Transverse colon (tissue), 4 donors: ENCODE measurements around the gene AIF1. TPM values are rescaled to one million over a fixed set of nuclear protein-coding genes. Genes with fewer than 3 reads are reported as not detected.

Source experiments
- DNase-seq: peaks from one replicate; pipeline ENCODE4 v3.0.0-alpha.2; 2019
- H3K27ac ChIP-seq, 4 donors: fragments of 200-600 bp; sonication (generic); 2 replicates each; pipeline ENCODE4 v1.5.1; 2016 to 2018; ENCODE audit warnings: inconsistent platforms in 4 of 4
- H3K27me3 ChIP-seq: fragments of 200-600 bp; sonication (generic); 2 replicates; pipeline ENCODE4 v1.5.1; 2017; ENCODE audit warnings: inconsistent platforms
- H3K36me3 ChIP-seq, 4 donors: fragments of 200-600 bp; sonication (generic); 2 replicates each; pipeline ENCODE4 v1.5.1; 2017 to 2019; ENCODE audit warnings: inconsistent platforms in 4 of 4
- H3K4me1 ChIP-seq, 4 donors: fragments of 200-600 bp; sonication (generic); 2 replicates each; pipeline ENCODE4 v1.5.1; 2017 to 2020; ENCODE audit warnings: inconsistent platforms in 4 of 4
- H3K4me3 ChIP-seq, 4 donors: fragments of 200-600 bp; sonication (generic); 1 replicate in 1 of 4; 2 replicates in 3 of 4; pipeline versions ENCODE4 v1.5.1 to v1.6.1; 2017 to 2019; ENCODE audit warnings: inconsistent platforms in 4 of 4
- H3K9me3 ChIP-seq, 2 donors: fragments of 200-600 bp; sonication (generic); 2 replicates each; pipeline ENCODE4 v1.5.1; 2017 to 2019; ENCODE audit warnings: inconsistent platforms in 2 of 2
- CTCF ChIP-seq, 5 experiments: fragments of 200-600 bp in 3 of 5; fragments of 450-650 bp in 2 of 5; sonication (generic) in 3 of 5; IDR thresholded peaks; 1 replicate in 2 of 5; 2 replicates in 3 of 5; pipeline ENCODE4 v1.5.1; 2016 to 2017; ENCODE audit warnings: antibody characterized with exemption in 5 of 5, inconsistent platforms in 3 of 5, mild to moderate bottlenecking in 2 of 5, moderate library complexity in 1 of 5
- EP300 ChIP-seq: sonication (generic); formaldehyde crosslinking; IDR thresholded peaks from one replicate; pipeline ENCODE4 v1.6.1; 2017; ENCODE audit warnings: antibody characterized with exemption, low read depth
- POLR2A ChIP-seq: fragments of 450-650 bp; IDR thresholded peaks from one replicate; pipeline ENCODE4 v1.6.1; 2016; ENCODE audit warnings: antibody characterized with exemption, mild to moderate bottlenecking, moderate library complexity
- POLR2AphosphoS5 ChIP-seq, 3 donors: sonication (generic); formaldehyde crosslinking; IDR thresholded peaks; one replicate each; pipeline ENCODE4 v1.6.1; 2016; ENCODE audit warnings: antibody characterized with exemption in 3 of 3
- WGBS, 2 donors: methylation state at CpG; one replicate each; pipeline ENCODE4 v1.1.5; 2018; ENCODE audit warnings: low coverage in 1 of 2; 5-methylcytosine and 5-hydroxymethylcytosine counted together
- in situ Hi-C, 4 donors: fragments of 200-750 bp; cut with MboI; loops; one replicate each; pipeline versions ENCODE4 v1.15.0 to v1.15.1; 2017; ENCODE audit warnings: low sequenced_read_pairs in 3 of 4, low pct_ligation_motif_present in 1 of 4, low pct_unique_long_range_greater_than_20kb in 1 of 4
- intact Hi-C: fragments of 100-400 bp; cut with DNase I; formaldehyde crosslinking; loops from one replicate; pipeline ENCODE4 v1.15.1; 2023; ENCODE audit warnings: low total_unique reads
- total RNA-seq, 4 donors: library from RNA; depleted of rRNA; stranded (reverse); fragments of >200 nt; gene quantifications; one replicate each; pipeline ENCODE4 v1.1.0, GENCODE V29; 2016

Gene AIF1
- total RNA-seq, 4 donors from 2014 or later = 9.4 to 19.5 (median 17.3) TPM; not detected in 1

- Histone ChIP-seq H3K27ac (peak overlapping the region; percentile 79 to 91 (median 86)), H3K4me3 (peak overlapping the region; percentile 52 to 96 (median 75)), H3K27me3 (peaks cover 7% of the 10 kb centered on the region), H3K9me3 (no peaks in the 10 kb centered on the region), H3K36me3 (no peaks in the 10 kb centered on the region), H3K4me1 (peaks cover 6 to 33% (median 7%) of the 10 kb centered on the region in 4 donors)
- peak; percentile 88 for DNase-seq
- in situ Hi-C loops = no loop called here
- WGBS, 2 donors = 0% methylated on average over 47 of the region's 62 CpGs; no CpG with 5 or more reads in 1 of the 2 donors
- TF ChIP-seq POLR2AphosphoS5 (IDR thresholded peaks at IDR 0.05) (peak; percentile 41 to 66 (median 57)), EP300 (no peak), CTCF (IDR thresholded peaks at IDR 0.05) (peak; percentile 92 to 99 (median 97)), POLR2A (peak; percentile 48)
- intact Hi-C loops = loop anchor here (5.0 kb wide), 1 partner anchor 34 kb away; the partner anchor contains the start of genes ATP6V1G2 and NFKBIL1
These were observed 34.1 kb upstream of the AIF1 start for GRCh38 chr6:31580807-31581433.

DNA sequence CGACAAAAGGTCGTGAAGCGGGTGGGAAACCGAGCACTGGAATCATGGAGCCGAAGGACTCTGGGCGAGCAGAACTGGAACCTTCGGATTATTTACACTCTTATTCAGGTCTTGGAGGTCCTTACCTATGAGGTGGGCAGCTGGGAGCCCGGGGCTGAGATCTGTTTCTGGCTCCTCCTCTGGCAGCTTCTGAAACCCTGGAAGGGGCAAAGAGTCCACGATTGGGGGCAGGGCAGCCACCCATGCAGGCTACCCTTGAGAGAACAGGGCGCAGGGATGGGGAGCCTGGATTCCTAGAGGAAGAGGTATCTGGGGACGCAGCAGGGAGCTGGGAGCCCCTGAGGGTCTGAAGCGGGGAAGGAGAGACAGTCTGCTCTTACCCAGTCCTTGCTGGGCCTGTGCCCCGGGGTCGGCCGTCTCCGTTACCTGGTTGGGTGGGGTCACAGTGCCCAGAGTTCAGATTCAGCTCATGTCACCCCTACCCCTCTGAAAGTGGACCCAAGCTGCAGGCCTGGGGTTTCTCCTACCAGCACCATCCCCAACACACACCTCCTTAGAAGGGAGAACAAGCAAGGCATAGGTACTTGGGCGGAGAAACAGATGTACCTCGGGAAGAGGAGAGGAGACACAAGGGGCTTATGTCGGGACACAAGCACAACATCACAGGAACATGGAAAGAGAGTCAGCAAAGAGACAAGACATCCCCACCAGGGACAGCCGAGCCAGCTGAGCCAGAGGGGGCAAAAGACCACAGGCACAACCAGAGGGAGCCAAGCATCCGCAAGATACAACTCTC, 33.4 kb upstream of the AIF1 start:
- WGBS, 2 donors = 12 to 47% methylated on average over 3 to 21 of the region's 21 CpGs
- Histone ChIP-seq H3K4me1 (peaks cover 6 to 36% (median 7%) of the 10 kb centered on the region in 4 donors), H3K27me3 (peaks cover 7% of the 10 kb centered on the region), H3K9me3 (no peaks in the 10 kb centered on the region), H3K27ac (peak overlapping the region; percentile 79 to 91 (median 86)), H3K36me3 (no peaks in the 10 kb centered on the region), H3K4me3 (peak overlapping the region; percentile 52 to 96 (median 75))
- TF ChIP-seq EP300 (no peak), POLR2A (no peak), CTCF (IDR thresholded peaks at IDR 0.05) (no peak), POLR2AphosphoS5 (IDR thresholded peaks at IDR 0.05) (no peak)
- intact Hi-C loops (loop anchor here (5.0 kb wide), 1 partner anchor 34 kb away; the partner anchor contains the start of genes ATP6V1G2 and NFKBIL1), in situ Hi-C loops (no loop called here)
- DNase-seq = no peak

DNA sequence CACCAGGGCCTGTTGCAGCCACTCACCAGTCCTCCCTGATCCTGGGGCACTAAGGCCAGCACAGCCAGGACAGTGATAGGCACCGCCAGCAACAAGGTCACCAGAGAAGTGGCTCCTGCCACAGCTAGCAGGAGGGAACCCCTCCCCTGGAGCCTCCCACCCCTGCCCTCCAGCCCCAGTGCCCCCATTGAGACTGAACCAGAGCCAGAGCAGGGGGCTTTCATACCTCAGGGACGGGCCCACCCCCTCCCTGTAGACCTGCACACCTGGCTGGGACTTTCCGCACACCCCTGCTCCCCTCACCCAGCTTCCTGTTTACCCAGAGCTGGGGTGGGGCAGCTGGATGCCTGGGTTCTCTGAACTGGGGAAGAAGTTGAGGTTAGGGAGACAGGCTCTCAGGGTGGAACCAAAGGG, 32.8 kb upstream of the AIF1 start, which contains the start of gene LTB:
Gene LTB, minus strand, starts transcription at position 195 of the 414 bp plus-strand sequence. Its CDS starts 7 bp downstream, at position 188.
- Histone ChIP-seq H3K36me3 (no peaks in the 10 kb centered on the region), H3K9me3 (no peaks in the 10 kb centered on the region), H3K27ac (peak within 1 kb of the TSS; percentile 79 to 91 (median 86)), H3K27me3 (peaks cover 7% of the 10 kb centered on the region), H3K4me1 (peaks cover 6 to 38% (median 7%) of the 10 kb centered on the region in 4 donors), H3K4me3 (peak within 1 kb of the TSS; percentile 52 to 96 (median 75))
- WGBS, 2 donors = 56% methylated on average over 3 of the region's 3 CpGs; no CpG with 5 or more reads in 1 of the 2 donors
- intact Hi-C loops = loop anchor here (5.0 kb wide), 1 partner anchor 35 kb away; the partner anchor contains the start of genes ATP6V1G2 and NFKBIL1
- DNase-seq = peak; percentile 41
- in situ Hi-C loops = no loop called here
- TF ChIP-seq POLR2AphosphoS5 (IDR thresholded peaks at IDR 0.05) = no peak

DNA sequence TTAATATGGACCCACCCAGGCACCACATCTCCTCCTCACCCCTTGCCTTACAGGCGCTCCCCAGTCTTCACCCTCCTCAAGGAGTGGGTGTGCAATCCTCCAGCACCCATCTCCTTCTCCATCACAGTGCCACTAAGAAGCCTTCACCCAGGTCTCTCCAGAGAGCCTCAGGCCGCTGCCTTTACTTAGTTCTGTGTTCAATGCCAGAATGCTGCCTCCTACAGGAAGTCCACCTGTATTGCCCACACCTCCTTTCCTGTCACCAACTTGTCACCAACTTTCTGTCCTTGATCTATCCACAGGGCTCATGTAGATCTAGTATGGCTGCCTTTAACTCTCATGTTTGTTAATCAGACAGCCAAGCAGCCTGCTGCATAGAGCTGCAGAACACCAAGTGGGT, 29.5 kb upstream of the AIF1 start:
- Histone ChIP-seq H3K27ac (peak overlapping the region; percentile 18 to 69 (median 57)), H3K4me1 (peaks cover 6 to 42% (median 6%) of the 10 kb centered on the region in 4 donors), H3K27me3 (peaks cover 7% of the 10 kb centered on the region), H3K9me3 (no peaks in the 10 kb centered on the region), H3K4me3 (no peak overlapping the region), H3K36me3 (no peaks in the 10 kb centered on the region)
- 54 to 63% methylated on average over 2 of the region's 2 CpGs for WGBS, 2 donors
- TF ChIP-seq POLR2AphosphoS5 (IDR thresholded peaks at IDR 0.05) (no peak), CTCF (IDR thresholded peaks at IDR 0.05) (peak in 1 of 5 experiments; percentile 12)
- intact Hi-C loops (no loop called here), in situ Hi-C loops (no loop called here)
- DNase-seq = no peak
